Measurements from ENCODE around the gene IL13RA1.
A peak's percentile ranks its signal among the peaks of the same experiment; 100 is the strongest.

IL13RA1 gene

GRCh38 chrX:118726887-118727685 lies at the start of gene IL13RA1:
Gene IL13RA1 (plus strand): TSS chrX:118727606. CDS start chrX:118727639, 33 bp downstream.
- Histone ChIP-seq H3K9me3 (ENCODE audit: control insufficient read depth in 2 of 2, low read length in 2 of 2) (no peaks in the 10 kb centered on the region), H3K27ac (ENCODE audit: low read depth in 2 of 2, low read length in 2 of 2) (peak within 1 kb of the TSS; percentile 89 to 94), H3K27me3 (ENCODE audit: control insufficient read depth in 2 of 2, insufficient read depth in 2 of 2, low read length in 2 of 2) (no peaks in the 10 kb centered on the region), H3K9ac (ENCODE audit: low read depth in 1 of 2, low read length in 2 of 2) (peak within 1 kb of the TSS; percentile 70 to 78), H3K4me3 (ENCODE audit: low read length in 2 of 2) (peak within 1 kb of the TSS; percentile 66 to 76), H3K4me1 (ENCODE audit: control insufficient read depth in 2 of 2, insufficient read depth in 2 of 2, low read length in 2 of 2) (peaks cover 20 to 25% of the 10 kb centered on the region in 2 donors), H3K36me3 (ENCODE audit: control insufficient read depth in 2 of 2, insufficient read depth in 2 of 2, low read length in 2 of 2) (no peaks in the 10 kb centered on the region)

- no peak overlapping the region for H3K9ac ChIP-seq (ENCODE audit: low read depth in 1 of 2, low read length in 2 of 2)
- H3K36me3 ChIP-seq (ENCODE audit: control insufficient read depth in 2 of 2, insufficient read depth in 2 of 2, low read length in 2 of 2), result no peaks in the 10 kb centered on the region
- H3K4me1 ChIP-seq (ENCODE audit: control insufficient read depth in 2 of 2, insufficient read depth in 2 of 2, low read length in 2 of 2), result peaks cover 0 to 15% of the 10 kb centered on the region in 2 donors
- H3K9me3 ChIP-seq (ENCODE audit: control insufficient read depth in 2 of 2, low read length in 2 of 2), result no peaks in the 10 kb centered on the region
- no peak overlapping the region for H3K27ac ChIP-seq (ENCODE audit: low read depth in 2 of 2, low read length in 2 of 2)
- H3K4me3 ChIP-seq (ENCODE audit: low read length in 2 of 2), result no peak overlapping the region
- H3K27me3 ChIP-seq (ENCODE audit: control insufficient read depth in 2 of 2, insufficient read depth in 2 of 2, low read length in 2 of 2), result no peaks in the 10 kb centered on the region
Measured at GRCh38 chrX:118679290-118679689, 48.1 kb upstream of the IL13RA1 start.

- no peaks in the 10 kb centered on the region for H3K27me3 ChIP-seq (ENCODE audit: control insufficient read depth in 2 of 2, insufficient read depth in 2 of 2, low read length in 2 of 2)
- H3K9ac ChIP-seq (ENCODE audit: low read depth in 1 of 2, low read length in 2 of 2), result no peak overlapping the region
- no peaks in the 10 kb centered on the region for H3K36me3 ChIP-seq (ENCODE audit: control insufficient read depth in 2 of 2, insufficient read depth in 2 of 2, low read length in 2 of 2)
- no peak overlapping the region for H3K4me3 ChIP-seq (ENCODE audit: low read length in 2 of 2)
- peaks cover 0 to 11% of the 10 kb centered on the region in 2 donors for H3K4me1 ChIP-seq (ENCODE audit: control insufficient read depth in 2 of 2, insufficient read depth in 2 of 2, low read length in 2 of 2)
- H3K9me3 ChIP-seq (ENCODE audit: control insufficient read depth in 2 of 2, low read length in 2 of 2), result no peaks in the 10 kb centered on the region
- H3K27ac ChIP-seq (ENCODE audit: low read depth in 2 of 2, low read length in 2 of 2), result peak overlapping the region in 1 of 2 donors; percentile 29
Measured at GRCh38 chrX:118682258-118683014, 45.0 kb upstream of the IL13RA1 start.

GRCh38 chrX:118685393-118685792 lies 42.0 kb upstream of the IL13RA1 start:
- H3K9me3 ChIP-seq (ENCODE audit: control insufficient read depth in 2 of 2, low read length in 2 of 2), result no peaks in the 10 kb centered on the region
- no peaks in the 10 kb centered on the region for H3K27me3 ChIP-seq (ENCODE audit: control insufficient read depth in 2 of 2, insufficient read depth in 2 of 2, low read length in 2 of 2)
- no peaks in the 10 kb centered on the region for H3K36me3 ChIP-seq (ENCODE audit: control insufficient read depth in 2 of 2, insufficient read depth in 2 of 2, low read length in 2 of 2)
- no peak overlapping the region for H3K27ac ChIP-seq (ENCODE audit: low read depth in 2 of 2, low read length in 2 of 2)
- H3K9ac ChIP-seq (ENCODE audit: low read depth in 1 of 2, low read length in 2 of 2), result no peak overlapping the region
- peaks cover 0 to 8% of the 10 kb centered on the region in 2 donors for H3K4me1 ChIP-seq (ENCODE audit: control insufficient read depth in 2 of 2, insufficient read depth in 2 of 2, low read length in 2 of 2)
- H3K4me3 ChIP-seq (ENCODE audit: low read length in 2 of 2), result no peak overlapping the region

GRCh38 chrX:118688935-118689334 lies 38.5 kb upstream of the IL13RA1 start:
- H3K9me3 ChIP-seq (ENCODE audit: control insufficient read depth in 2 of 2, low read length in 2 of 2), result no peaks in the 10 kb centered on the region
- H3K4me3 ChIP-seq (ENCODE audit: low read length in 2 of 2), result no peak overlapping the region
- H3K36me3 ChIP-seq (ENCODE audit: control insufficient read depth in 2 of 2, insufficient read depth in 2 of 2, low read length in 2 of 2), result no peaks in the 10 kb centered on the region
- H3K9ac ChIP-seq (ENCODE audit: low read depth in 1 of 2, low read length in 2 of 2), result no peak overlapping the region
- H3K27ac ChIP-seq (ENCODE audit: low read depth in 2 of 2, low read length in 2 of 2), result no peak overlapping the region
- no peaks in the 10 kb centered on the region for H3K27me3 ChIP-seq (ENCODE audit: control insufficient read depth in 2 of 2, insufficient read depth in 2 of 2, low read length in 2 of 2)
- H3K4me1 ChIP-seq (ENCODE audit: control insufficient read depth in 2 of 2, insufficient read depth in 2 of 2, low read length in 2 of 2), result no peaks in the 10 kb centered on the region

GRCh38 chrX:118693843-118694242 lies 33.6 kb upstream of the IL13RA1 start:
- Histone ChIP-seq H3K9ac (ENCODE audit: low read depth in 1 of 2, low read length in 2 of 2) (no peak overlapping the region), H3K9me3 (ENCODE audit: control insufficient read depth in 2 of 2, low read length in 2 of 2) (no peaks in the 10 kb centered on the region), H3K36me3 (ENCODE audit: control insufficient read depth in 2 of 2, insufficient read depth in 2 of 2, low read length in 2 of 2) (no peaks in the 10 kb centered on the region), H3K27me3 (ENCODE audit: control insufficient read depth in 2 of 2, insufficient read depth in 2 of 2, low read length in 2 of 2) (no peaks in the 10 kb centered on the region), H3K27ac (ENCODE audit: low read depth in 2 of 2, low read length in 2 of 2) (no peak overlapping the region), H3K4me3 (ENCODE audit: low read length in 2 of 2) (no peak overlapping the region), H3K4me1 (ENCODE audit: control insufficient read depth in 2 of 2, insufficient read depth in 2 of 2, low read length in 2 of 2) (no peaks in the 10 kb centered on the region)

GRCh38 chrX:118694638-118695037 lies 32.8 kb upstream of the IL13RA1 start:
- no peaks in the 10 kb centered on the region for H3K36me3 ChIP-seq (ENCODE audit: control insufficient read depth in 2 of 2, insufficient read depth in 2 of 2, low read length in 2 of 2)
- H3K27ac ChIP-seq (ENCODE audit: low read depth in 2 of 2, low read length in 2 of 2), result no peak overlapping the region
- no peak overlapping the region for H3K9ac ChIP-seq (ENCODE audit: low read depth in 1 of 2, low read length in 2 of 2)
- no peaks in the 10 kb centered on the region for H3K4me1 ChIP-seq (ENCODE audit: control insufficient read depth in 2 of 2, insufficient read depth in 2 of 2, low read length in 2 of 2)
- no peak overlapping the region for H3K4me3 ChIP-seq (ENCODE audit: low read length in 2 of 2)
- no peaks in the 10 kb centered on the region for H3K9me3 ChIP-seq (ENCODE audit: control insufficient read depth in 2 of 2, low read length in 2 of 2)
- H3K27me3 ChIP-seq (ENCODE audit: control insufficient read depth in 2 of 2, insufficient read depth in 2 of 2, low read length in 2 of 2), result no peaks in the 10 kb centered on the region

GRCh38 chrX:118698516-118699170 lies 28.8 kb upstream of the IL13RA1 start:
- Histone ChIP-seq H3K4me1 (ENCODE audit: control insufficient read depth in 2 of 2, insufficient read depth in 2 of 2, low read length in 2 of 2) (no peaks in the 10 kb centered on the region), H3K36me3 (ENCODE audit: control insufficient read depth in 2 of 2, insufficient read depth in 2 of 2, low read length in 2 of 2) (no peaks in the 10 kb centered on the region), H3K4me3 (ENCODE audit: low read length in 2 of 2) (no peak overlapping the region), H3K27me3 (ENCODE audit: control insufficient read depth in 2 of 2, insufficient read depth in 2 of 2, low read length in 2 of 2) (no peaks in the 10 kb centered on the region), H3K9me3 (ENCODE audit: control insufficient read depth in 2 of 2, low read length in 2 of 2) (no peaks in the 10 kb centered on the region), H3K27ac (ENCODE audit: low read depth in 2 of 2, low read length in 2 of 2) (no peak overlapping the region), H3K9ac (ENCODE audit: low read depth in 1 of 2, low read length in 2 of 2) (no peak overlapping the region)

GRCh38 chrX:118702741-118703140 lies 24.7 kb upstream of the IL13RA1 start:
- Histone ChIP-seq H3K36me3 (ENCODE audit: control insufficient read depth in 2 of 2, insufficient read depth in 2 of 2, low read length in 2 of 2) (no peaks in the 10 kb centered on the region), H3K4me1 (ENCODE audit: control insufficient read depth in 2 of 2, insufficient read depth in 2 of 2, low read length in 2 of 2) (no peaks in the 10 kb centered on the region), H3K9ac (ENCODE audit: low read depth in 1 of 2, low read length in 2 of 2) (no peak overlapping the region), H3K4me3 (ENCODE audit: low read length in 2 of 2) (no peak overlapping the region), H3K9me3 (ENCODE audit: control insufficient read depth in 2 of 2, low read length in 2 of 2) (no peaks in the 10 kb centered on the region), H3K27ac (ENCODE audit: low read depth in 2 of 2, low read length in 2 of 2) (no peak overlapping the region), H3K27me3 (ENCODE audit: control insufficient read depth in 2 of 2, insufficient read depth in 2 of 2, low read length in 2 of 2) (no peaks in the 10 kb centered on the region)

- Histone ChIP-seq H3K4me3 (ENCODE audit: low read length in 2 of 2) (no peak overlapping the region), H3K9me3 (ENCODE audit: control insufficient read depth in 2 of 2, low read length in 2 of 2) (no peaks in the 10 kb centered on the region), H3K27me3 (ENCODE audit: control insufficient read depth in 2 of 2, insufficient read depth in 2 of 2, low read length in 2 of 2) (peaks cover 0 to 3% of the 10 kb centered on the region in 2 donors), H3K27ac (ENCODE audit: low read depth in 2 of 2, low read length in 2 of 2) (no peak overlapping the region), H3K9ac (ENCODE audit: low read depth in 1 of 2, low read length in 2 of 2) (no peak overlapping the region), H3K4me1 (ENCODE audit: control insufficient read depth in 2 of 2, insufficient read depth in 2 of 2, low read length in 2 of 2) (no peaks in the 10 kb centered on the region), H3K36me3 (ENCODE audit: control insufficient read depth in 2 of 2, insufficient read depth in 2 of 2, low read length in 2 of 2) (no peaks in the 10 kb centered on the region)
Measured at GRCh38 chrX:118706681-118707080, 20.7 kb upstream of the IL13RA1 start.
